ENCODE data around the gene PANK4.

PANK4 gene

DNA sequence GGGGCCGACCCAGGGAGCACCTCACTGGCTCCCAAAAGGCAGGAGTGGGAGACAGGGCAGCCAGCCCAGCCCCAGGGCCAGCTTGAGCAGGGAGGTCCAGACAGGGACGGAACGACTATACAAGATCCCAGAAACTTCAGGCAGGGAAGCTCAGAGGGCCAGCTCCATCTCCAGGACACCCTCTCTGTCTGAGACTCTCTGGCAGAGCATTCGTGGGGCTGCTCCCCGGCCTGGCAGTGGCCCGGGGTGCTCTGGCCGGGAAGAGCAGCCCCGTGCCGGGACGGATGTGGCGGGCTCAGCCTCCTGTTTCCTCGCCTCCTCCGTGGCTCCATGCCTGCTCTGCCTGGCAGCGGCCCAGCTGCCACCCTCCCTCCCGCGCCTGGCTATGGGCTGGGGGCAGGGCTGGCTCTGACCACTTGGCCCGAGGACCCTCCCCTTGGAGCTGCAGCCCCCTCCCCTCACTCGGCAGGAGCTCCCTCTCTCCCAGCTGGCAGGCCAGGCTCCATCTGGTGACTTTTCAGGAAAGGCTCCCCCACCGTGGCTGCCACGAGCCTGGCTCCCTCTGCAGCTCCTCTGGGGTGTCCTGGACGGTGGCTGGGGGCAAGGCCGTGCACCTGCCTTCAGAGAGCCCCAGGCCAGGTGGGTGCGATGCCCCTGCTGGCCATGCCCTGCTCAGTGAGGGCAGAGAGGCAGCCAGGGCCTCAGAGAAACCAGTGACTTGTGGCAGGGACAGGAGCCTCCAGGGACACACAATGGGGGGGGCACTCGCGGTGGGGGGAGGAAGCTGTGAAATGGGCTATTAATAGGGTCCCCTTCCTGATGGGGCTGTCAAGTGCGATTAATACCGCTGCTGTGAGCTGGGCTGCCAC is 55.9 kb downstream of the PANK4 start:
- TF ChIP-seq ISL1 (CRISPR knock-in tag; IDR thresholded peaks at IDR 0.05): no peak
- TF ChIP-seq, protein P1, sequence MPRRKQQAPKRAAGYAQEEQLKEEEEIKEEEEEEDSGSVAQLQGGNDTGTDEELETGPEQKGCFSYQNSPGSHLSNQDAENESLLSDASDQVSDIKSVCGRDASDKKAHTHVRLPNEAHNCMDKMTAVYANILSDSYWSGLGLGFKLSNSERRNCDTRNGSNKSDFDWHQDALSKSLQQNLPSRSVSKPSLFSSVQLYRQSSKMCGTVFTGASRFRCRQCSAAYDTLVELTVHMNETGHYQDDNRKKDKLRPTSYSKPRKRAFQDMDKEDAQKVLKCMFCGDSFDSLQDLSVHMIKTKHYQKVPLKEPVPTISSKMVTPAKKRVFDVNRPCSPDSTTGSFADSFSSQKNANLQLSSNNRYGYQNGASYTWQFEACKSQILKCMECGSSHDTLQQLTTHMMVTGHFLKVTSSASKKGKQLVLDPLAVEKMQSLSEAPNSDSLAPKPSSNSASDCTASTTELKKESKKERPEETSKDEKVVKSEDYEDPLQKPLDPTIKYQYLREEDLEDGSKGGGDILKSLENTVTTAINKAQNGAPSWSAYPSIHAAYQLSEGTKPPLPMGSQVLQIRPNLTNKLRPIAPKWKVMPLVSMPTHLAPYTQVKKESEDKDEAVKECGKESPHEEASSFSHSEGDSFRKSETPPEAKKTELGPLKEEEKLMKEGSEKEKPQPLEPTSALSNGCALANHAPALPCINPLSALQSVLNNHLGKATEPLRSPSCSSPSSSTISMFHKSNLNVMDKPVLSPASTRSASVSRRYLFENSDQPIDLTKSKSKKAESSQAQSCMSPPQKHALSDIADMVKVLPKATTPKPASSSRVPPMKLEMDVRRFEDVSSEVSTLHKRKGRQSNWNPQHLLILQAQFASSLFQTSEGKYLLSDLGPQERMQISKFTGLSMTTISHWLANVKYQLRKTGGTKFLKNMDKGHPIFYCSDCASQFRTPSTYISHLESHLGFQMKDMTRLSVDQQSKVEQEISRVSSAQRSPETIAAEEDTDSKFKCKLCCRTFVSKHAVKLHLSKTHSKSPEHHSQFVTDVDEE (CRISPR knock-in tag; IDR thresholded peaks at IDR 0.05): no peak
- no peak for TF ChIP-seq BACH2 (CRISPR knock-in tag; IDR thresholded peaks at IDR 0.05; ENCODE audit: borderline replicate concordance)
- no peak for TF ChIP-seq RARB (CRISPR knock-in tag; IDR thresholded peaks at IDR 0.05)
- no peak for TF ChIP-seq ZNF70 (CRISPR knock-in tag; IDR thresholded peaks at IDR 0.05)
- no peak for TF ChIP-seq ESRRG (CRISPR knock-in tag; IDR thresholded peaks at IDR 0.05)
- no peak for TF ChIP-seq ZFP3 (CRISPR knock-in tag; IDR thresholded peaks at IDR 0.05)
- TF ChIP-seq TCF4 (CRISPR knock-in tag; IDR thresholded peaks at IDR 0.05; ENCODE audit: borderline replicate concordance): no peak
- TF ChIP-seq ZNF565 (CRISPR knock-in tag; conservative IDR thresholded peaks at IDR 0.05; ENCODE audit: low read depth): no peak
- no peak for TF ChIP-seq CSDC2 (CRISPR knock-in tag; IDR thresholded peaks at IDR 0.05)
- TF ChIP-seq GLIS3 (CRISPR knock-in tag; IDR thresholded peaks at IDR 0.05): no peak
- TF ChIP-seq ZNF8 (CRISPR knock-in tag; IDR thresholded peaks at IDR 0.05): no peak
- TF ChIP-seq ZFP30 (CRISPR knock-in tag; IDR thresholded peaks at IDR 0.05): no peak
- no peak for TF ChIP-seq ZC3H10 (CRISPR knock-in tag; IDR thresholded peaks at IDR 0.05)
- TF ChIP-seq, protein P2, sequence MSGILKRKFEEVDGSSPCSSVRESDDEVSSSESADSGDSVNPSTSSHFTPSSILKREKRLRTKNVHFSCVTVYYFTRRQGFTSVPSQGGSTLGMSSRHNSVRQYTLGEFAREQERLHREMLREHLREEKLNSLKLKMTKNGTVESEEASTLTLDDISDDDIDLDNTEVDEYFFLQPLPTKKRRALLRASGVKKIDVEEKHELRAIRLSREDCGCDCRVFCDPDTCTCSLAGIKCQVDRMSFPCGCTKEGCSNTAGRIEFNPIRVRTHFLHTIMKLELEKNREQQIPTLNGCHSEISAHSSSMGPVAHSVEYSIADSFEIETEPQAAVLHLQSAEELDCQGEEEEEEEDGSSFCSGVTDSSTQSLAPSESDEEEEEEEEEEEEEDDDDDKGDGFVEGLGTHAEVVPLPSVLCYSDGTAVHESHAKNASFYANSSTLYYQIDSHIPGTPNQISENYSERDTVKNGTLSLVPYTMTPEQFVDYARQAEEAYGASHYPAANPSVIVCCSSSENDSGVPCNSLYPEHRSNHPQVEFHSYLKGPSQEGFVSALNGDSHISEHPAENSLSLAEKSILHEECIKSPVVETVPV (CRISPR knock-in tag; IDR thresholded peaks at IDR 0.05): no peak
- no peak for ATAC-seq

GRCh38 chr1:2469103-2469940 is 57.1 kb downstream of the PANK4 start:
- peak; percentile 5; the same call in 1 of the 3 replicates for ATAC-seq
- TF ChIP-seq ZNF70 (CRISPR knock-in tag; IDR thresholded peaks at IDR 0.05) (no peak), TOX (CRISPR knock-in tag; IDR thresholded peaks at IDR 0.05; ENCODE audit: borderline replicate concordance) (no peak), ZFP3 (CRISPR knock-in tag; IDR thresholded peaks at IDR 0.05) (no peak), ESRRG (CRISPR knock-in tag; IDR thresholded peaks at IDR 0.05) (no peak), GLIS3 (CRISPR knock-in tag; IDR thresholded peaks at IDR 0.05) (no peak), SNAI2 (CRISPR knock-in tag; IDR thresholded peaks at IDR 0.05) (no peak), ZC3H10 (CRISPR knock-in tag; IDR thresholded peaks at IDR 0.05) (no peak)

DNA sequence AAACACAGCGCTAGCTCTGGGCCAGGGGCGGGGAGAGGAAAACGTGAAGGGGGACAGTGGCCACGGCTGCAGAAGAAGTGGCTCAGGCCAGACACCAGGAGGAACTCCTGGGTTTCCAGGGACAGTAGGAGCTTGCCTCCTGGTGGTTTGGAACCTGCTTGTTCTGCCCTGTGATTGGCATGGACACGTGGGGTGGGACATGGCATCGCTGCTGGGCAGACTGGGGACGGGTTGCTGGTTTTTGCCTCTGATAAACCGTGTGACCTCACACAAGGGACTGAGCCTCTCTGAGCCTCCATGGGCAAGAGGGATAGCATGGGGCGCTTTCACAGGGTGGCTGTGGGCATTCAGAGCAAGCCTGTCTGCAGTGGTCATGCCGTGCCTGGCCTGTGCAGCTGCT is 57.9 kb downstream of the PANK4 start:
- TF ChIP-seq POU6F1 (CRISPR knock-in tag; IDR thresholded peaks at IDR 0.05; ENCODE audit: borderline replicate concordance, low read depth): no peak
- peak; percentile 88; the same call in 1 of the 2 replicates for TF ChIP-seq ZFP3 (CRISPR knock-in tag; IDR thresholded peaks at IDR 0.05)
- ATAC-seq: peak; percentile 3; the same call in 2 of the 3 replicates

DNA sequence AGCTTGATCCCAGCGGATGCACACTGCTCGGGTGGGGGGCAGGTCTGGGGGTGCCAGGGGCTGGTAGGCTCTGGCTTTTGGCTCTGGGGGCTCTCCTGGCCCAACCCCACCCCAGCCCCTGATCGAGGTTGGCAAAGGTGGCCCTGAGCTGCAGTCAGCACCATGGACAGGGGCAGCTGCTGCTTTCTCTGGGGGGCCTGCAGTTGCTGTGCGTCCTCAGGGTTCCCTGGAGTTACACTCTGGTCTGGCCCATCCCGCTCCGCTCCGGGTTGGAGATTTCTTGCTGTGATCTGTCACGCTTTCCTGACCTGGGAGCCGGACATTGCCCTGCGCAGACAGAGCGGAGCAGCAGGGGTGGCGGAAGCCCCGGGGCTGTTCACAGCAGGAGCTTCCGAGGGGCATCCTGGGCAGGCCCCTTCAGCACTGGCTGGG is 58.3 kb downstream of the PANK4 start:
- TF ChIP-seq, protein P1 (CRISPR knock-in tag; IDR thresholded peaks at IDR 0.05): no peak
- TF ChIP-seq, protein P3, sequence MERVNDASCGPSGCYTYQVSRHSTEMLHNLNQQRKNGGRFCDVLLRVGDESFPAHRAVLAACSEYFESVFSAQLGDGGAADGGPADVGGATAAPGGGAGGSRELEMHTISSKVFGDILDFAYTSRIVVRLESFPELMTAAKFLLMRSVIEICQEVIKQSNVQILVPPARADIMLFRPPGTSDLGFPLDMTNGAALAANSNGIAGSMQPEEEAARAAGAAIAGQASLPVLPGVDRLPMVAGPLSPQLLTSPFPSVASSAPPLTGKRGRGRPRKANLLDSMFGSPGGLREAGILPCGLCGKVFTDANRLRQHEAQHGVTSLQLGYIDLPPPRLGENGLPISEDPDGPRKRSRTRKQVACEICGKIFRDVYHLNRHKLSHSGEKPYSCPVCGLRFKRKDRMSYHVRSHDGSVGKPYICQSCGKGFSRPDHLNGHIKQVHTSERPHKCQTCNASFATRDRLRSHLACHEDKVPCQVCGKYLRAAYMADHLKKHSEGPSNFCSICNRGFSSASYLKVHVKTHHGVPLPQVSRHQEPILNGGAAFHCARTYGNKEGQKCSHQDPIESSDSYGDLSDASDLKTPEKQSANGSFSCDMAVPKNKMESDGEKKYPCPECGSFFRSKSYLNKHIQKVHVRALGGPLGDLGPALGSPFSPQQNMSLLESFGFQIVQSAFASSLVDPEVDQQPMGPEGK (CRISPR knock-in tag; IDR thresholded peaks at IDR 0.05; ENCODE audit: borderline replicate concordance): no peak
- TF ChIP-seq GLIS3 (CRISPR knock-in tag; IDR thresholded peaks at IDR 0.05): no peak
- no peak for TF ChIP-seq ZNF8 (CRISPR knock-in tag; IDR thresholded peaks at IDR 0.05)
- TF ChIP-seq, protein P2 (CRISPR knock-in tag; IDR thresholded peaks at IDR 0.05): no peak
- peak; percentile 31; the same call in 2 of the 3 replicates for ATAC-seq

Data from SK-N-SH treated with all-trans-retinoic acid at 6 μM for 48 hours (cell line).